ENCODE measurements around the gene TYW1B. TPM values are rescaled to one million over a fixed set of nuclear protein-coding genes. Genes with fewer than 3 reads are reported as not detected.
"Not testable (repeated sequence)": the region's sequence is repeated elsewhere in the genome, so short reads cannot be mapped to it uniquely, and the experiment has no call there.

Gene TYW1B
- total RNA-seq, 1 donor from 2014 or later = 8.6 TPM

DNA sequence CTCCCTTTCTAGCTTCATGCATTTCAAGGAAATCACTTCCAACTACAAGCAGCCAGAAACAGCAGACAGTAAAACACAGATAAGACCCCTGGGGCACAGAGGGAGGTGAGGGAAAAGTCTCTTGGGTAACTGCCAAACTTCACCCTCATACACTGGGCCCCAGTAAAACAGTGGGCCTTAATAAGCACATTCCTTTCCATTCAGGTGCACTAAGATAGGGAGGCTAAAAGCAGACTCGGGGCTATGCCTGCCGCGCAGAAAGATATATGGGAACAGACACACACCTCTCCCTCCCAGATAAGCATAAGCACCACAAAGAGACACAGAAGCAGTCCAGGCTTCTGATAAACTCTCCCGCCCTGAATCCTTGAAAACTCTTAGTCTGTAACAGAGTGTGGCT lies 117.0 kb downstream of the TYW1B start:
- no peaks in the 10 kb centered on the region for H3K4me1 Mint-ChIP-seq
- no peak overlapping the region for H3K4me3 Mint-ChIP-seq
- ChIA-PET CTCF (no interaction called here), POLR2A (no interaction called here)
- TF ChIP-seq, protein P1, sequence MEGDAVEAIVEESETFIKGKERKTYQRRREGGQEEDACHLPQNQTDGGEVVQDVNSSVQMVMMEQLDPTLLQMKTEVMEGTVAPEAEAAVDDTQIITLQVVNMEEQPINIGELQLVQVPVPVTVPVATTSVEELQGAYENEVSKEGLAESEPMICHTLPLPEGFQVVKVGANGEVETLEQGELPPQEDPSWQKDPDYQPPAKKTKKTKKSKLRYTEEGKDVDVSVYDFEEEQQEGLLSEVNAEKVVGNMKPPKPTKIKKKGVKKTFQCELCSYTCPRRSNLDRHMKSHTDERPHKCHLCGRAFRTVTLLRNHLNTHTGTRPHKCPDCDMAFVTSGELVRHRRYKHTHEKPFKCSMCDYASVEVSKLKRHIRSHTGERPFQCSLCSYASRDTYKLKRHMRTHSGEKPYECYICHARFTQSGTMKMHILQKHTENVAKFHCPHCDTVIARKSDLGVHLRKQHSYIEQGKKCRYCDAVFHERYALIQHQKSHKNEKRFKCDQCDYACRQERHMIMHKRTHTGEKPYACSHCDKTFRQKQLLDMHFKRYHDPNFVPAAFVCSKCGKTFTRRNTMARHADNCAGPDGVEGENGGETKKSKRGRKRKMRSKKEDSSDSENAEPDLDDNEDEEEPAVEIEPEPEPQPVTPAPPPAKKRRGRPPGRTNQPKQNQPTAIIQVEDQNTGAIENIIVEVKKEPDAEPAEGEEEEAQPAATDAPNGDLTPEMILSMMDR (IDR thresholded peaks at IDR 0.05) = no peak
- intact Hi-C loops (cut with micrococcal nuclease) = no loop called here
- no peaks in the 10 kb centered on the region for H3K27me3 Mint-ChIP-seq
- DNase-seq (no peak), ATAC-seq (ENCODE audit: low read depth) (no peak)
- H3K27ac Mint-ChIP-seq = no peak overlapping the region
- H3K9me3 Mint-ChIP-seq = peaks cover 4% of the 10 kb centered on the region
- peaks cover 55% of the 10 kb centered on the region for H3K36me3 Mint-ChIP-seq (ENCODE audit: low read depth)

DNA sequence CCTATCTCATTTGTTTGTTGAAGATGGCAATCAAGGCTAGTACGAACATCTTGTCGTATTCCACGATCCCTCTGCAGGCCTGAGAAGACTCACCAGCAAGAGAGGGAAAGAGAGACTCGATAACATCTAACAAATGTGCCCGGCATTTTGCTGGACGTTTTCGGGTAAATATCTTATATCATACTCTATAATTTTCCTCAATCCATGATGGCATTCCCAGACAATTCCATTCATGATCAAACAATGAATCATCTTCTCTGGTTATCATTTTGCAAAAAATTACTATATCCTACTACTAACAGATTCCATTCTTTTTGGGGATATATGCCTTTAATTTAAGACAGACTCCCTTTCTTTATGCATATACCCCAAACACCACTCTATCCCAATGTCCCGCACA lies 118.1 kb downstream of the TYW1B start:
- ATAC-seq (ENCODE audit: low read depth) (no peak), DNase-seq (no peak)
- H3K9me3 Mint-ChIP-seq = peaks cover 4% of the 10 kb centered on the region
- TF ChIP-seq, protein P1 (IDR thresholded peaks at IDR 0.05) = no peak
- intact Hi-C loops (cut with micrococcal nuclease) = no loop called here
- no peak overlapping the region for H3K4me3 Mint-ChIP-seq
- H3K4me1 Mint-ChIP-seq = no peaks in the 10 kb centered on the region
- no peaks in the 10 kb centered on the region for H3K27me3 Mint-ChIP-seq
- peaks cover 55% of the 10 kb centered on the region for H3K36me3 Mint-ChIP-seq (ENCODE audit: low read depth)
- H3K27ac Mint-ChIP-seq = no peak overlapping the region
- ChIA-PET CTCF (no interaction called here), POLR2A (no interaction called here)

DNA sequence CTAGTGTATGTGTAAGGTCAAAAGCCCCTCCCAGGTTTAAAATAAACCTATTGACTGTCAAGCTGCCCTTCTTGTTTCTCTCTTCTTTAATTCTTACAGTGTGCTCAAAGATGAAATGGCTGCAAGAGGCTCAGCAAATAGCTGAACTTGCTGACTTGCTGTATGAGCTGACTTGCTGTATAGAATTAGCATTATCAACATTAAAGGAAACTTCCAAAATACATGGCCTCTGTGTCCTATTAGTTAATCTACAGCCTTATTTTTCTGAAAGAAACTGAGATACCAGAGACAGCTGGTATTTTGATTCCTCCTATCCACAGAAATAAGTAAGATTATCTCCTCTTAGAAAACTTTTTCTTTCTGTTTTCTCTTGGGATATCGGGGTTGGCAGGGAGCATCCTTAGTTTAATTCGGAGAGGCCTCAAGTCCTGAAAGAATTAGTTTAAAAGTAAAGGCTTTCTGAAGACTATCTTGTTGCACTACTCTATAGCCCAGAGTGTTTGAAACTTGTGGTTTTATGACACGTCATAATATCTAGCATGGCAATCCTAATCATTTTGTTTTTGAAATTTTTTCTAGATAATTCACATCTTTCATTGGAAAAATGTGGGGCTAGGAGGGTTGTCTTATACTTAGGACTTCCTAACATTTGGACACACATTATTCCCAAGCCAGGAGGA lies 119.5 kb downstream of the TYW1B start:
- H3K9me3 Mint-ChIP-seq; CTCF ChIA-PET; H3K4me1 Mint-ChIP-seq; H3K4me3 Mint-ChIP-seq; ATAC-seq (ENCODE audit: low read depth); intact Hi-C loops (cut with micrococcal nuclease); POLR2A ChIA-PET; H3K27ac Mint-ChIP-seq; DNase-seq; H3K27me3 Mint-ChIP-seq: not testable (repeated sequence)
- peaks cover 58% of the 10 kb centered on the region for H3K36me3 Mint-ChIP-seq (ENCODE audit: low read depth)

DNA sequence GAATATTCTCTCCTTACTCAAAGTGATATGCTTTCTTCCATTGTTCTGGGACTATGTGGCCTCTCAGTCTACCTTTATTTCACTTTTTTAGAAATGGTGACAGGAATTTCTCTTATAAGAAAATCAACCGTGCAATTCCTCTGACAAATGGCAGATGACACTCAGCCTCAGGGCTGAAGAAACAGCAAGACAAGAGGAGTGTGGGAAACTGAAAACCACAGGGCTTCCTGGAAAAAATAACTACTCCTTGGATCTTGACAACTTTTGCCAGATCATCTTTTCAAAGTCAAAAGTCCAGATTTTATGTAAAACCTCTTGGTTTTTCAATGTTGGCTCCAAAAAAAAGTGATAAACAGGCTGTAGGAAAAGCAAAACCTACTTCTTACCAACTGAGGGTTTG lies 121.5 kb downstream of the TYW1B start:
- Mint-ChIP-seq H3K27ac (no peak overlapping the region), H3K9me3 (peaks cover 4% of the 10 kb centered on the region), H3K4me1 (no peaks in the 10 kb centered on the region), H3K4me3 (no peak overlapping the region), H3K27me3 (no peaks in the 10 kb centered on the region), H3K36me3 (ENCODE audit: low read depth) (peaks cover 50% of the 10 kb centered on the region)
- POLR2A ChIA-PET = no interaction called here
- CTCF ChIA-PET = no interaction called here
- ATAC-seq (ENCODE audit: low read depth) (no peak), DNase-seq (no peak)
- TF ChIP-seq, protein P1 (IDR thresholded peaks at IDR 0.05) = no peak
- intact Hi-C loops (cut with micrococcal nuclease) = no loop called here

DNA sequence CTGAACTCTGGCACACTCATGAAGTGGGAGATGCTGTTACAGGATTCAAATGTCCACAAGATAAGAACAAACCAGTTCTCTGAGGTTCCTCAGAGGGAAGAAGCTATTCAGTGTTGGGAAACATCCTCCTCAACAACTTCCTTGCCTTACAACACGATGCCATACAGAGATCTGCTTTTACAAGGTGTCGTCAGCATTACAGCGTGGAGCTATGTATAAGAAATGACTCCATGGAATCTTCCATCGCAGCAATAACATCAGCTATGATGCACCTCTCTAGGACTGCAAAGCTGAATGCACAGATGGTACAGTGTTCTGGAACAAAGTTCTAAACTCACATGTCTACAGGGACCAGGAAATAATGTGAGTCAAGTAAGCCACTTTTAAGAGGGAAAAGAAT lies 122.3 kb downstream of the TYW1B start:
- peaks cover 48% of the 10 kb centered on the region for H3K36me3 Mint-ChIP-seq (ENCODE audit: low read depth)
- ATAC-seq (ENCODE audit: low read depth); H3K4me3 Mint-ChIP-seq; intact Hi-C loops (cut with micrococcal nuclease); POLR2A ChIA-PET; DNase-seq; CTCF ChIA-PET; H3K9me3 Mint-ChIP-seq; H3K27ac Mint-ChIP-seq; H3K27me3 Mint-ChIP-seq; H3K4me1 Mint-ChIP-seq: not testable (repeated sequence)

DNA sequence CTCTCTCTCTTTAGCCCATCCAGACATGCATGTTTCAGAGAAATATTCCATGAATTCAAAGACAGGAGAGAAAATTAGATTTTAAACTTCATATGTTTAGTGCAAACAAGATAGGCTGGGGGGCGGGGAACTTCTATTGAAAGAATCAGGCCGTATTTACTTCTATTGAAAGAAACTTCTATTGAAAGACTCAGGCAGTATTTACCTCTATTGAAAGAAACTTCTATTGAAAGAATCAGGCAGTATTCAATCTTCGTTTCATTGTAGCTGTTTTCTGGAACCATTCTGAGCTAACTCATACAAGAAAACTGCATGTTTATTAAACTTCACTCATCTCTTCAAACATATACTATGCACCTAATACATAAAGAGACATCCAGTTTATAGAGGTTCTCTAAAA lies 123.1 kb downstream of the TYW1B start:
- no peak overlapping the region for H3K4me3 Mint-ChIP-seq
- intact Hi-C loops (cut with micrococcal nuclease) = no loop called here
- no peaks in the 10 kb centered on the region for H3K4me1 Mint-ChIP-seq
- peaks cover 45% of the 10 kb centered on the region for H3K36me3 Mint-ChIP-seq (ENCODE audit: low read depth)
- CTCF ChIA-PET = no interaction called here
- TF ChIP-seq, protein P1 (IDR thresholded peaks at IDR 0.05) = no peak
- POLR2A ChIA-PET = no interaction called here
- DNase-seq = no peak
- peaks cover 4% of the 10 kb centered on the region for H3K9me3 Mint-ChIP-seq
- no peaks in the 10 kb centered on the region for H3K27me3 Mint-ChIP-seq
- H3K27ac Mint-ChIP-seq = no peak overlapping the region
- ATAC-seq (ENCODE audit: low read depth) = no peak

DNA sequence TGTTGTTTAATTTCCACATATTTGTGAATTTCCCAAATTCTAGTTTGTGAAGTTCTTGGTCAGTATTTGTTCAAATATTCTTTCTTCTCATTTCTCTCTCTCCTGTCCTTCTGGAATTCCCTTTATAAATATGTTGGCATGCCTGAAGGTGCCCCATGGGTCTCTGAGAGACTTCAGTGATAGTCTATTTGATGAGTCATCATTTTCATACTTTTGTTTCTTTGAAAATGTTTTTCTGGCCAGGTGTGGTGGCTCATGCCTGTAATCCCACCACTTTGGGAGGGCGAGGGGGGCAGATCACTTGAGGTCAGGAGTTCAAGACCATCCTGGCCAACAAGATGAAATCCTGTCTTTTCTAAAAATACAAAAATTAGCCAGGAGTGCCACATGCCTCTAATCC lies 127.5 kb downstream of the TYW1B start:
- H3K27me3 Mint-ChIP-seq; DNase-seq; H3K9me3 Mint-ChIP-seq; H3K4me1 Mint-ChIP-seq; H3K27ac Mint-ChIP-seq; CTCF ChIA-PET; POLR2A ChIA-PET; H3K4me3 Mint-ChIP-seq; intact Hi-C loops (cut with micrococcal nuclease); ATAC-seq (ENCODE audit: low read depth): not testable (repeated sequence)
- peaks cover 19% of the 10 kb centered on the region for H3K36me3 Mint-ChIP-seq (ENCODE audit: low read depth)

DNA sequence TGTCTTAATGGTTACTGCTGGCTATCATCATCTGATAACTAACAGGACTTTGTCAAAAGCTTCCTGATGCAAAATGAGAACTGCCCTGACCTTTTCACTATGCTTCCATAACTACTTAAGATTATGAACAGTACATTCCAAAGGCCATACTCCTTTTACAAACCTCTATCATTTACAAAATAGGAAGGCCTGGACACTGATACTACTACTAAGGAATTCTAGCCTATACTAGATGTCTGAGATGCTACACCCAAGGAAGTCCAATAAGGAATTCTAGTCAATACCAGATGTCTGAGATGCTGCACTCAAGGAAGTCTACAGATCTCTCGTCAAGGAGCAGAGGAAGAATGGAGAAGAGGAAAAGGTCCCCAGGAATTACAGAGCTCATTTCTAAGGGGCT lies 130.9 kb downstream of the TYW1B start:
- H3K4me1 Mint-ChIP-seq; ATAC-seq (ENCODE audit: low read depth); CTCF ChIA-PET; H3K4me3 Mint-ChIP-seq; intact Hi-C loops (cut with micrococcal nuclease); POLR2A ChIA-PET; H3K27ac Mint-ChIP-seq; DNase-seq; H3K9me3 Mint-ChIP-seq; H3K27me3 Mint-ChIP-seq: not testable (repeated sequence)
- H3K36me3 Mint-ChIP-seq (ENCODE audit: low read depth) = peaks cover 29% of the 10 kb centered on the region

DNA sequence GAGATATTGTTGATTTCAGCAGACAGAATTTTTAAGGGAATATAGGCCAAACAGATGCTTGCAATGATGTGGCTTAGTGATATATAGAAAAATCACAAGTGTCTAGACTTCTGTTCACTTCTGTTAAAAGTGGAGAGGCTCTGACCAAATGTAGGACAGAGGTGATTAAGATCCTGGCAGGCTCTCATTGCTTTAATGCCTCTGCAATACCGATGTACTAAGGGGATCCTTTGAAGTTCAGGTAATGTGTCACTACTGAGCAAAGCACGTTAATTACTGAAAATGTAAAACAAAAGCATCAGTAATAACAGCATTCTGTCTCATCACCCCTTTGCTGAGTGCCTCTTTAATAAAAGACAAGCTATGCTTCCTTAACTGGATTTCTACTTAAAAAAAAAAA lies 131.4 kb downstream of the TYW1B start:
- H3K9me3 Mint-ChIP-seq; H3K4me1 Mint-ChIP-seq; H3K27me3 Mint-ChIP-seq; DNase-seq; POLR2A ChIA-PET; CTCF ChIA-PET; intact Hi-C loops (cut with micrococcal nuclease); H3K27ac Mint-ChIP-seq; H3K4me3 Mint-ChIP-seq; ATAC-seq (ENCODE audit: low read depth): not testable (repeated sequence)
- peaks cover 27% of the 10 kb centered on the region for H3K36me3 Mint-ChIP-seq (ENCODE audit: low read depth)

All from activated B cell treated with CpG ODN at 0.5 μM for 24 hours (primary cell).